ENCODE data around the gene IFI27L2.

IFI27L2 gene

GRCh38 chr14:94100847-94101246 is 28.6 kb downstream of the IFI27L2 start:
- no peak for DNase-seq (ENCODE audit: low read depth in 2 of 2)

GRCh38 chr14:94099006-94099405 is 30.4 kb downstream of the IFI27L2 start:
- no peak for DNase-seq (ENCODE audit: low read depth in 2 of 2)

GRCh38 chr14:94098326-94098992 is 30.9 kb downstream of the IFI27L2 start:
- DNase-seq (ENCODE audit: low read depth in 2 of 2), result no peak

GRCh38 chr14:94097091-94097490 is 32.3 kb downstream of the IFI27L2 start:
- DNase-seq (ENCODE audit: low read depth in 2 of 2), result no peak

GRCh38 chr14:94093418-94093817 is 36.0 kb downstream of the IFI27L2 start:
- DNase-seq (ENCODE audit: low read depth in 2 of 2), result no peak

- DNase-seq (ENCODE audit: low read depth in 2 of 2), result no peak
These were observed 39.9 kb downstream of the IFI27L2 start for GRCh38 chr14:94089479-94089878.

- DNase-seq (ENCODE audit: low read depth in 2 of 2), result no peak
These were observed 40.9 kb downstream of the IFI27L2 start for GRCh38 chr14:94088516-94088915.

- no peak for DNase-seq (ENCODE audit: low read depth in 2 of 2)
These were observed 41.5 kb downstream of the IFI27L2 start for GRCh38 chr14:94087891-94088290.

- DNase-seq (ENCODE audit: low read depth in 2 of 2), result no peak
These were observed 48.0 kb downstream of the IFI27L2 start for GRCh38 chr14:94081386-94081820.

- DNase-seq (ENCODE audit: low read depth in 2 of 2), result peak; percentile 93
These were observed 48.6 kb downstream of the IFI27L2 start, which contains the start of the genes DDX24 and IFI27L1 for GRCh38 chr14:94080621-94081385. Gene DDX24 (minus strand): TSS chr14:94081202. CDS start chr14:94079742, 1,460 bp downstream. Gene IFI27L1 (plus strand): TSS chr14:94081310. CDS start chr14:94096938, 15,628 bp downstream.

GRCh38 chr14:94079891-94080620 is 49.3 kb downstream of the IFI27L2 start:
- DNase-seq (ENCODE audit: low read depth in 2 of 2), result no peak

GRCh38 chr14:94077823-94078222 is 51.6 kb downstream of the IFI27L2 start:
- DNase-seq (ENCODE audit: low read depth in 2 of 2), result no peak
